ENCODE measurements around the gene SLC25A21. TPM values are rescaled to one million over a fixed set of nuclear protein-coding genes. Genes with fewer than 3 reads are reported as not detected.

Gene SLC25A21
- total and polyA plus RNA-seq, 10 of the 15 experiments (the other 5 are each of a cell fraction or from before 2014, with no cell fraction given) = 0.06 to 0.72 (median 0.17) TPM; not detected in 3

DNA sequence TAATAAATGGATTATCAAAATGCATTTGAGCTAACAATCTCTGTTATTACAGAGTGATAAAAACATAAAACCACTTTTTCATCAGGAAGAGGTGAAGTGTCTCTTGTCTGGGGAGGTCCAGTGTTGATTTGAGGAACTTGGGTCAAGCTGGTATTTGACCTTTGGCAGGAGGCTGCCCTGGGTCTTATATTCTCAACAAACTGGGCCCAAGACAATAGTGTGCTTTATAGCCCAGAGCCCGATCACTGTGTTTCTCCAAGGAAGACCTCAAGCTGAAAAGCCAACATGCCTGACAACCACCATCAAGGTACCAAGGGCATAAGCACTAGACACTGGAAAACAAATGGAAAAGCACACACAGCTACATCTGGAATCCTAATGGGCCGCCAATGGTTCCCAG lies 137.0 kb downstream of the SLC25A21 start (continued):
- TF ChIP-seq, protein P1, sequence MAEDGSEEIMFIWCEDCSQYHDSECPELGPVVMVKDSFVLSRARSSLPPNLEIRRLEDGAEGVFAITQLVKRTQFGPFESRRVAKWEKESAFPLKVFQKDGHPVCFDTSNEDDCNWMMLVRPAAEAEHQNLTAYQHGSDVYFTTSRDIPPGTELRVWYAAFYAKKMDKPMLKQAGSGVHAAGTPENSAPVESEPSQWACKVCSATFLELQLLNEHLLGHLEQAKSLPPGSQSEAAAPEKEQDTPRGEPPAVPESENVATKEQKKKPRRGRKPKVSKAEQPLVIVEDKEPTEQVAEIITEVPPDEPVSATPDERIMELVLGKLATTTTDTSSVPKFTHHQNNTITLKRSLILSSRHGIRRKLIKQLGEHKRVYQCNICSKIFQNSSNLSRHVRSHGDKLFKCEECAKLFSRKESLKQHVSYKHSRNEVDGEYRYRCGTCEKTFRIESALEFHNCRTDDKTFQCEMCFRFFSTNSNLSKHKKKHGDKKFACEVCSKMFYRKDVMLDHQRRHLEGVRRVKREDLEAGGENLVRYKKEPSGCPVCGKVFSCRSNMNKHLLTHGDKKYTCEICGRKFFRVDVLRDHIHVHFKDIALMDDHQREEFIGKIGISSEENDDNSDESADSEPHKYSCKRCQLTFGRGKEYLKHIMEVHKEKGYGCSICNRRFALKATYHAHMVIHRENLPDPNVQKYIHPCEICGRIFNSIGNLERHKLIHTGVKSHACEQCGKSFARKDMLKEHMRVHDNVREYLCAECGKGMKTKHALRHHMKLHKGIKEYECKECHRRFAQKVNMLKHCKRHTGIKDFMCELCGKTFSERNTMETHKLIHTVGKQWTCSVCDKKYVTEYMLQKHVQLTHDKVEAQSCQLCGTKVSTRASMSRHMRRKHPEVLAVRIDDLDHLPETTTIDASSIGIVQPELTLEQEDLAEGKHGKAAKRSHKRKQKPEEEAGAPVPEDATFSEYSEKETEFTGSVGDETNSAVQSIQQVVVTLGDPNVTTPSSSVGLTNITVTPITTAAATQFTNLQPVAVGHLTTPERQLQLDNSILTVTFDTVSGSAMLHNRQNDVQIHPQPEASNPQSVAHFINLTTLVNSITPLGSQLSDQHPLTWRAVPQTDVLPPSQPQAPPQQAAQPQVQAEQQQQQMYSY (CRISPR knock-in tag; IDR thresholded peaks at IDR 0.05) = no peak
- TF ChIP-seq CHD1 (IDR thresholded peaks at IDR 0.05; ENCODE audit: low read depth, low read length) (no peak), USF1 (IDR thresholded peaks at IDR 0.05; ENCODE audit: borderline replicate concordance, extremely low read length, insufficient read depth, low read depth, low read length) (no peak)

GRCh38 chr14:37034410-37035285 lies 137.8 kb downstream of the SLC25A21 start:
- POLR2A ChIA-PET = no interaction called here
- no peak overlapping the region for H2AFZ ChIP-seq (ENCODE audit: control insufficient read depth, low read depth, low read length)

More at GRCh38 chr14:37034410-37035285, 137.8 kb downstream of the SLC25A21 start:
- DNase-seq (ENCODE audit: low read depth, low spot score) = no peak
- CTCF ChIA-PET = interaction anchor here (0.8 to 1.3 kb wide), 4 partner anchors 9 to 481 kb away, joined by 3 to 6 read pairs (median 3); no protein-coding TSS in a partner anchor
- H3K27me3 ChIP-seq (replicated peaks in 1 of 2; ENCODE audit: control insufficient read depth in 2 of 2, insufficient read depth in 2 of 2, low read length in 1 of 2) = no peaks in the 10 kb centered on the region
- no peak overlapping the region for H3K27ac ChIP-seq (ENCODE audit: control insufficient read depth, insufficient read depth)
- TF ChIP-seq STAT1 (conservative IDR thresholded peaks at IDR 0.05) (no peak), PKNOX1 (IDR thresholded peaks at IDR 0.05) (no peak), MTA3 (IDR thresholded peaks at IDR 0.05; ENCODE audit: borderline replicate concordance, low read length) (no peak), CREM (IDR thresholded peaks at IDR 0.05; ENCODE audit: low read depth) (0 out of 2 replicates have a peak, but pooled peaks have one; percentile 12), BACH1 (IDR thresholded peaks at IDR 0.05; ENCODE audit: borderline replicate concordance) (no peak), NFIC (IDR thresholded peaks at IDR 0.05; ENCODE audit: low read depth, low read length) (0 out of 2 replicates have a peak, but pooled peaks have one; percentile 27), JUNB (IDR thresholded peaks at IDR 0.05) (peak; percentile 63)
- H3K79me2 ChIP-seq (ENCODE audit: control insufficient read depth, insufficient read depth, low read length) = no peaks in the 10 kb centered on the region
- no peaks in the 10 kb centered on the region for H3K36me3 ChIP-seq (ENCODE audit: control insufficient read depth in 2 of 2, insufficient read depth in 2 of 2, low read length in 1 of 2)
- no peaks in the 10 kb centered on the region for H4K20me1 ChIP-seq (ENCODE audit: control insufficient read depth, insufficient read depth)
- no peaks in the 10 kb centered on the region for H3K4me1 ChIP-seq (ENCODE audit: control insufficient read depth, insufficient read depth, low read length)
- ATAC-seq = no peak
- intact Hi-C loops (cut with micrococcal nuclease; ENCODE audit: unreplicated experiment) (no loop called here), in situ Hi-C loops (cut with MboI) (no loop called here)
- no peaks in the 10 kb centered on the region for H3K9me3 ChIP-seq (replicated peaks; ENCODE audit: control insufficient read depth, insufficient read depth, low read length)
- RAD21 ChIA-PET (ENCODE audit: unreplicated experiment) = no interaction called here
- FAIRE-seq = no peak
- WGBS (ENCODE audit: insufficient coverage, insufficient replicate concordance, low lambda C conversion rate, missing lambda C conversion rate) = 60% methylated on average over 11 of the region's 11 CpGs
- no peak overlapping the region for H3K9ac ChIP-seq (ENCODE audit: control insufficient read depth, insufficient read depth, low read length)
- no peak overlapping the region for H3K4me3 ChIP-seq
- SMC1A ChIA-PET (ENCODE audit: uncharacterized antibody, unreplicated experiment) = no interaction called here
- no TSS peak for BruUV-seq (replicated peaks)
- H3K4me2 ChIP-seq (ENCODE audit: control insufficient read depth, insufficient read depth) = no peak overlapping the region

Data from GM12878 (cell line).